Fibroblast of villous mesenchyme (primary cell): ENCODE data around the gene USP17L18. TPM values are rescaled to one million over a fixed set of nuclear protein-coding genes. Genes with fewer than 3 reads are reported as not detected.

Experiments used
- total RNA-seq: library from RNA; depleted of rRNA; stranded (reverse); fragments of >200 nt; gene quantifications from 2 replicates; pipeline ENCODE4 v1.2.3, GENCODE V29; 2012

Gene USP17L18
- total RNA-seq, 1 donor: not detected

Other genes starting within 250 kb of the USP17L18 start
- not detected in 2 replicates for gene FAM90A26, start 78.2 kb upstream of the USP17L18 start, total RNA-seq
- gene USP17L10, start 38.0 kb upstream of the USP17L18 start, total RNA-seq: not detected in 2 replicates
- gene USP17L11, start 33.2 kb upstream of the USP17L18 start, total RNA-seq: not detected in 2 replicates
- not detected in 2 replicates for gene USP17L12, start 28.5 kb upstream of the USP17L18 start, total RNA-seq
- gene USP17L13, start 23.7 kb upstream of the USP17L18 start, total RNA-seq: not detected in 2 replicates
- gene USP17L15, start 14.2 kb upstream of the USP17L18 start, total RNA-seq: not detected in 2 replicates
- gene USP17L17, start 4.8 kb upstream of the USP17L18 start, total RNA-seq: not detected in 2 replicates
- gene USP17L19, start 4.7 kb downstream of the USP17L18 start, total RNA-seq: not detected in 2 replicates
- not detected in 2 replicates for gene USP17L20, start 9.5 kb downstream of the USP17L18 start, total RNA-seq
- gene USP17L21, start 14.2 kb downstream of the USP17L18 start, total RNA-seq: not detected in 2 replicates
- not detected in 2 replicates for gene USP17L22, start 19.0 kb downstream of the USP17L18 start, total RNA-seq
- not detected in 2 replicates for gene USP17L24, start 76.5 kb downstream of the USP17L18 start, total RNA-seq
- not detected in 2 replicates for gene USP17L25, start 81.3 kb downstream of the USP17L18 start, total RNA-seq
- gene USP17L26, start 86.0 kb downstream of the USP17L18 start, total RNA-seq: not detected in 2 replicates
- not detected in 2 replicates for gene USP17L5, start 90.8 kb downstream of the USP17L18 start, total RNA-seq
- not detected in 2 replicates for gene USP17L27, start 95.5 kb downstream of the USP17L18 start, total RNA-seq
- not detected in 2 replicates for gene USP17L28, start 100.3 kb downstream of the USP17L18 start, total RNA-seq
- not detected in 2 replicates for gene USP17L29, start 105.0 kb downstream of the USP17L18 start, total RNA-seq
- not detected in 2 replicates for gene USP17L30, start 114.5 kb downstream of the USP17L18 start, total RNA-seq
- not detected in 2 replicates for gene DEFB131A, start 195.8 kb downstream of the USP17L18 start, total RNA-seq